ENCODE results near the gene LRRTM1. TPM values are rescaled to one million over a fixed set of nuclear protein-coding genes. Genes with fewer than 3 reads are reported as not detected.

The LRRTM1 gene
- total and polyA plus RNA-seq, 2 of the 8 experiments (the other 6 are each of a cell fraction or from before 2014, with no cell fraction given), result 1.4 to 2.3 TPM

DNA sequence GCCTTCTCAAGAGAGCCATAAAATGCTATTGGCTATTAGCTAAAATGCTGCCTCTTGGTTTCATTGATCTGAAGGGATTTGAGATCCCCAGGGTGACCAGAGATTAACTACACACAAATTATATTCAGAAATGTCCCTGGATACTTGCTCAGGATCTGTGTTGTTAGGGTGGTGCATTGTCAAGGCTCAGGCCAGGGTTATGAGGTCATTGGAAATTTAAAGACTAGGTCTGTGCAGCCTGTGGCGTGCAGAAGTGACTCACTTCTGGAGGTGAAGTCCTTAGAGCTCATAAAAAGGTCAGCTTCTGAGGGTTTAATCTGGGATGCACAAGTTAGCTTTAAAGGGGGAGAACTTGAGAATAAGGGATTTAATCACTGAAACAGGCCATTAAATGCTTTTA, 23.5 kb downstream of the LRRTM1 start (continued):
- no peak for TF ChIP-seq SRF (IDR thresholded peaks at IDR 0.05; ENCODE audit: low read depth, low read length)
